Glutamatergic neuron (in vitro differentiated cells): ENCODE results near the gene RAD51D. TPM values are rescaled to one million over a fixed set of nuclear protein-coding genes. Genes with fewer than 3 reads are reported as not detected.
"Not testable (repeated sequence)": the region's sequence is repeated elsewhere in the genome, so short reads cannot be mapped to it uniquely, and the experiment has no call there.

Experiments used
- DNase-seq: peaks from one replicate; pipeline ENCODE4 v3.0.0; 2022
- H3K27ac Mint-ChIP-seq: one replicate; pipeline ENCODE4 v1.8.0; 2020; ENCODE audit warnings: mild to moderate bottlenecking, mixed read lengths, inconsistent platforms; ENCODE audit not compliant: unreplicated experiment
- H3K27me3 Mint-ChIP-seq: one replicate; pipeline ENCODE4 v1.8.0; 2020; ENCODE audit warnings: mild to moderate bottlenecking, moderate library complexity, mixed read lengths, inconsistent platforms; ENCODE audit not compliant: unreplicated experiment
- H3K36me3 Mint-ChIP-seq: one replicate; pipeline ENCODE4 v1.8.0; 2020; ENCODE audit warnings: mild to moderate bottlenecking, mixed read lengths, inconsistent platforms; ENCODE audit not compliant: unreplicated experiment
- H3K4me1 Mint-ChIP-seq: one replicate; pipeline ENCODE4 v1.8.0; 2020; ENCODE audit warnings: mild to moderate bottlenecking, low read depth, mixed read lengths, inconsistent platforms; ENCODE audit not compliant: unreplicated experiment
- H3K4me3 Mint-ChIP-seq: one replicate; pipeline ENCODE4 v1.8.0; 2020; ENCODE audit warnings: mild to moderate bottlenecking, mixed read lengths, inconsistent platforms; ENCODE audit not compliant: unreplicated experiment
- H3K9me3 Mint-ChIP-seq: one replicate; pipeline ENCODE4 v1.8.0; 2020; ENCODE audit warnings: mild to moderate bottlenecking, moderate library complexity, mixed read lengths, inconsistent platforms; ENCODE audit not compliant: unreplicated experiment
- total RNA-seq: library from RNA; stranded (reverse); fragmentation: NEBNext Ultra II Directional; extraction: Animal tissue kit (Norgen Biotek cat#: 25700); gene quantifications from one replicate; pipeline ENCODE4 v1.2.1, GENCODE V29; 2021; ENCODE audit not compliant: unreplicated experiment
- TF ChIP-seq, protein P1 (sequence below): fragments of 200-600 bp; sonication (generic); IDR thresholded peaks from one replicate; pipeline ENCODE4 v1.5.0; 2021; ENCODE audit not compliant: partially characterized antibody, unreplicated experiment

Gene RAD51D
- total RNA-seq, 1 donor from 2014 or later, result 10.1 TPM

DNA sequence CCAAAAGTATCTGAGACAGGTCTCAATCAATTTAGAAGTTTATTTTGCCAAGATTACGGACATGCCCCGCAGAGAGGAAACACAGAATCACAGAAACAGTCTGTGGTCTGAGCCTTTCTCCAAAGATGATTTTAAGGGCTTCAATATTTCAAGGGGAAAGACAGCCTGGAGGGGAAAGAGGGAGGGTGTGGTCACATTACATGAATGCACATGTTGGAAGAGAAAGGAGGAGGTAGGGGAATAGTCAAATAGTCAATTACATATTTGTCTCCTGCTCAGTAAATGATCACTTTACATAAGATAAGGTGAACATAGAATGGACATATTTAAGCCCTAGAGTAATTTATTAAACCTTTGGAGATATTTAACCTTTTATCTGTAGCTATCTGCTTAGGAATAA is 40.3 kb upstream of the RAD51D start:
- Mint-ChIP-seq H3K27ac (no peak overlapping the region), H3K4me3 (no peak overlapping the region), H3K4me1 (peaks cover 3% of the 10 kb centered on the region), H3K36me3 (peaks cover 4% of the 10 kb centered on the region), H3K27me3 (peaks cover 1% of the 10 kb centered on the region), H3K9me3 (no peaks in the 10 kb centered on the region)
- no peak for DNase-seq
- TF ChIP-seq, protein P1, sequence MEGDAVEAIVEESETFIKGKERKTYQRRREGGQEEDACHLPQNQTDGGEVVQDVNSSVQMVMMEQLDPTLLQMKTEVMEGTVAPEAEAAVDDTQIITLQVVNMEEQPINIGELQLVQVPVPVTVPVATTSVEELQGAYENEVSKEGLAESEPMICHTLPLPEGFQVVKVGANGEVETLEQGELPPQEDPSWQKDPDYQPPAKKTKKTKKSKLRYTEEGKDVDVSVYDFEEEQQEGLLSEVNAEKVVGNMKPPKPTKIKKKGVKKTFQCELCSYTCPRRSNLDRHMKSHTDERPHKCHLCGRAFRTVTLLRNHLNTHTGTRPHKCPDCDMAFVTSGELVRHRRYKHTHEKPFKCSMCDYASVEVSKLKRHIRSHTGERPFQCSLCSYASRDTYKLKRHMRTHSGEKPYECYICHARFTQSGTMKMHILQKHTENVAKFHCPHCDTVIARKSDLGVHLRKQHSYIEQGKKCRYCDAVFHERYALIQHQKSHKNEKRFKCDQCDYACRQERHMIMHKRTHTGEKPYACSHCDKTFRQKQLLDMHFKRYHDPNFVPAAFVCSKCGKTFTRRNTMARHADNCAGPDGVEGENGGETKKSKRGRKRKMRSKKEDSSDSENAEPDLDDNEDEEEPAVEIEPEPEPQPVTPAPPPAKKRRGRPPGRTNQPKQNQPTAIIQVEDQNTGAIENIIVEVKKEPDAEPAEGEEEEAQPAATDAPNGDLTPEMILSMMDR, result no peak

DNA sequence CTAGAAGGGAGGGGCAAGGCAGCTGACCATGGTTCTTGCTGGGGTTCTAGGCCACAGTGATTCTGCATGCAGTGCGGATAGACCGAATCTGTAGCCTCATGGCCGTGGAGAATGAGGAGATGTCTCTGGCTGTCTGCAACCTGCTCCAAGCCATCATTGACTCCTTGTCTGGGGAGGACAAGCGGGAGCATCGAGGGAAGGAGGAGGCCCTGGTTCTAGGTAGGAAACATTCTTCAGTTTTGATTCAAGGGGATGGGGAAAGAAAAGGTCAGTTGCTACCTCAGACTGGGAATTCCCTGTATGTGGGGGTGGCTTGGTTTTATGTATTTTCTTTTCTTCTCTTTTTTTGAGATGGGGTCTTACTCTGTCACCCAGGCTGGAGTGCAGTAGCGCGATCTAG is 35.6 kb upstream of the RAD51D start:
- Mint-ChIP-seq H3K4me3 (no peak overlapping the region), H3K36me3 (no peaks in the 10 kb centered on the region), H3K4me1 (peaks cover 3% of the 10 kb centered on the region), H3K27ac (no peak overlapping the region), H3K27me3 (peaks cover 1% of the 10 kb centered on the region), H3K9me3 (no peaks in the 10 kb centered on the region)
- TF ChIP-seq, protein P1, result no peak
- DNase-seq, result no peak

DNA sequence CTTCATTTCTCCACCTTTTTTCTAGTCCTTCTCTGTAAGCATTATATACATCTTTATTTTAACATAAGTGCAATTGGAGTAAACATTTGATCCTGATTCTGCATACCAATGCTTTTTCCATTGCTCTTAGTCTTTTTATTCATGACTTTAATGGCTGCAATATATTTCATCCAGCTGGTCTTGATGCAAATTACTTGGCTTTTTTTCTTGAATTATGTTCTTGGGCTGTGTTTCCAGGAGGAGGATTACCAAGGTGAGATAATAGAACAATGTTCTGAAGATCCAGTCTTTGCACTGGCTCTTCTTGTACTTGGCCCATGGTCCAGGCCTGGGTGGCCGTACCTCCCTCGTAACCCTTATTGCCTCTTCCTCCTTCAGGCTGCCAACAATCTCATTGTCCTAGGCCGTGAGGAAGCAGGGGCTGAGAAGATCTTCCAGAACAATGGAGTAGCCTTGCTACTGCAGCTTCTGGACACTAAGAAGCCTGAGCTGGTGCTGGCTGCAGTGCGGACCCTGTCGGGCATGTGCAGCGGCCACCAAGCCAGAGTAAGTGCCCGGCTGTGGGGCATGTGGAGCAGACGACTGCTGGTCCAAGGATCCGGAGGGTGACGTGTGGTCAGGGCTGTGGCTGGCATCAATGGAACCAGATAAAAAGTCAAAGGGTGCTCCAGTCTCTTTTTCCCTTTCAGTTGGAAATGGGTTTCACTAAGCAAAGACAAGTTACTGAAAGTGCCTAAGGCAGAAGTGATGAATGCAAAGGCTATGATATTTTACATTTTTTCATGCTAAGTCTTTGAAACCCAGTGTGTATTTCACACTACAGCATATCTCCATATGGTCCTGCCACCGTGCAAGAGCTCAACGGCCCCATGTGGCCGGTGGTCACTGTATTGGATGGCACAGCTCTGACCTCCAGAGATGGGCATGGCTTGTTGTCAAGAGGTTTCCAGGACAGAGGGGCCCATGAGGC is 34.8 kb upstream of the RAD51D start:
- no peaks in the 10 kb centered on the region for H3K36me3 Mint-ChIP-seq
- H3K4me1 Mint-ChIP-seq, result peaks cover 3% of the 10 kb centered on the region
- no peak overlapping the region for H3K27ac Mint-ChIP-seq
- peaks cover 1% of the 10 kb centered on the region for H3K27me3 Mint-ChIP-seq
- DNase-seq, result no peak
- TF ChIP-seq, protein P1, result no peak
- H3K4me3 Mint-ChIP-seq, result no peak overlapping the region
- H3K9me3 Mint-ChIP-seq, result no peaks in the 10 kb centered on the region

DNA sequence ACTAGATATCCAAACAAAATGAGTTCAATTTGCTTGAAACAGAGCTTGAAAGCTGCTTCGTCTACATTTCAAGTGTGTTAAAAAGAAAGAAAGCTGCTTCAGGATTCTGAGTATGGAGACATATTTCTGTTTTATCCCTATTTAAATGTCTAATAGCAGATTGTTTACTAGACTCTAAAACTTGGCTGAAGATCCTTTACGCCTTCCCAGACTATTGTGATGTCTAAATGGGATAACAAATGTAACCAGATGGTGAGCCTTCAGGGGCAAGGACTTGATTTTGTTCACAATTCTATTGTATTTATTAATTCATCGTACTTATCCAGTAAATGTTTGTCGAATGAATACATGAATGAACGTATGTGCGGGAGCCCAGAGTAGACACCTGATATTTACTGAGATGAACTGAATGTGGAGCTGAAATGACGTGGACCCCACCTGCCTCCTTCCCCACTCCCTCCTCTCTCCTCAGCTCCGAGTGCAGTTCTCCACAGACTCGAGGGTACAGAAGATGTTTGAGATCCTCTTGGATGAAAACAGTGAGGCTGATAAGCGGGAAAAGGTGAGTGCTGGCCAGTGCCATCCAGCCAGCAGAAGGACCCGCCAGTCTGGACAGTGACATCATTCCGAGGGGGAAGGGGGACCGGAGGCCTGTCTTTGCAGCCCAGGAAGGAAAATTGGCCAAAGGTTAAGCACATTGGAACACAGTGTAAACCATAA is 32.9 kb upstream of the RAD51D start:
- H3K27ac Mint-ChIP-seq, result no peak overlapping the region
- peaks cover 3% of the 10 kb centered on the region for H3K27me3 Mint-ChIP-seq
- no peak for DNase-seq
- TF ChIP-seq, protein P1, result no peak
- no peaks in the 10 kb centered on the region for H3K36me3 Mint-ChIP-seq
- H3K4me3 Mint-ChIP-seq, result no peak overlapping the region
- H3K4me1 Mint-ChIP-seq, result peaks cover 9% of the 10 kb centered on the region
- peaks cover 2% of the 10 kb centered on the region for H3K9me3 Mint-ChIP-seq

DNA sequence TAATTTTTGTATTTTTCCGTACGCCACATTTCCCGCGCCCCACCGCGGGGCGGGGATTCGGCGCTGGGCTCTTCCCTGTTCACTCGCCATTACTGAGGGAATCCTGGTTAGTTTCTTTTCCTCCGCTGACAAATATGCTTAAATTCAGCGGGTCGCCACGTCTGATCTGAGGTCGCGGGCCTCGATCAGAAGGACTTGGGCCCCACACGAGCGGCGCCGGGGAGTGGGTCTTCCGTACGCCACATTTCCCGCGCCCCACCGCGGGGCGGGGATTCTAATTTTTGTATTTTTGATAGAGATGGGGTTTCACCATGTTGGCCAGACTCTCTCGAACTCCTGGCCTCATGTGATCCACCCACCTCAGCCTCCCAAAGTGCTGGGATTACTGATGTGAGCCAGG is 31.4 kb upstream of the RAD51D start:
- not testable (repeated sequence) for H3K4me3 Mint-ChIP-seq, DNase-seq, H3K27me3 Mint-ChIP-seq, H3K36me3 Mint-ChIP-seq, H3K27ac Mint-ChIP-seq, H3K9me3 Mint-ChIP-seq
- peaks cover 14% of the 10 kb centered on the region for H3K4me1 Mint-ChIP-seq
